Muscle of back (tissue), 11 donors: Measurements from ENCODE around the gene DHX15. TPM values are rescaled to one million over a fixed set of nuclear protein-coding genes. Genes with fewer than 3 reads are reported as not detected.
"Not testable (repeated sequence)": the region's sequence is repeated elsewhere in the genome, so short reads cannot be mapped to it uniquely, and the experiment has no call there.

Source experiments
- DNase-seq, 3 donors: peaks; one replicate each; pipeline versions ENCODE4 v3.0.0 to v3.0.0-alpha.2; 2013
- polyA plus RNA-seq, 10 donors: library from polyadenylated mRNA; unstranded; fragments of 120-200 nt; gene quantifications; one replicate each; pipeline ENCODE4 v1.2.1, GENCODE V29; 2013; ENCODE audit not compliant: insufficient read length in 10 of 10

Gene DHX15
- polyA plus RNA-seq, 10 donors = 93.0 to 154 (median 127) TPM

DNA sequence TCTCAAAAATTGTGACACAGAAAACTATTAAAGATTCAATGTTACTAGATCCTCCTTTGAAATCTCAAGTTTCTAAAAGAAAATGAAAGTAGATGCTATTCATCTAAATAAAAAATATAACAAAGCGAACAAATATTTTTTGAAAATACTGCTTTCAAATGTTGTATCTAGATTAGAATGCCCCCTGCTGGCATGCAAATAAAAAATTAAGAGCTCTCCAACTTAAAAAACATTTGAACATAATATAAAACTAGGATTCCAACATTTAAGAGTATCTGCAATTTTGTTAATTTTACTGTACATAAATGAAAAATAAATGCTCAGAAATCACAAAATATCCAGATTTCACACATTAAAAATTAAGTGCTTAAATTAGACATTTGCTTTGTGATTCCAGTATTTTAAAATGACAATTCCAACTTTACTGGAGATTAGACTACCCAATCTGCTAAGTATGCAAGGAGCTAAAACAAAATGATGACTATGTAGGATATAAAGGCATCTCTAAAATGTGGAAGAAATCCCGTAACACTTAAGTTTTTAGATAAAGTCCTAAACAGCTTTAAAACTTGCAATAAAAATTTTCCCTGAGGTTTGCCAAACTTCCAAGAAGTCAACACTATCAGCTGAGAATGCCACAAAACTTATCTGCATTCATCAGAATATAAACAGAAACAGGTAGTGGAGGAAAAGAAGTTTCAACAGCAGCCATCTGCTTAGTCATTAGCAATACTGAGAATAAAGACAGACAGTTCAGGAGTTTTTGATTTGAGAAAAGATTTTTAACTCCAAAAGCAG, 32.7 kb downstream of the DHX15 start:
- DNase-seq = peak in 1 of 3 donors; percentile 3

- DNase-seq = no peak
Observed at GRCh38 chr4:24550441-24551175, 33.7 kb downstream of the DHX15 start.

DNA sequence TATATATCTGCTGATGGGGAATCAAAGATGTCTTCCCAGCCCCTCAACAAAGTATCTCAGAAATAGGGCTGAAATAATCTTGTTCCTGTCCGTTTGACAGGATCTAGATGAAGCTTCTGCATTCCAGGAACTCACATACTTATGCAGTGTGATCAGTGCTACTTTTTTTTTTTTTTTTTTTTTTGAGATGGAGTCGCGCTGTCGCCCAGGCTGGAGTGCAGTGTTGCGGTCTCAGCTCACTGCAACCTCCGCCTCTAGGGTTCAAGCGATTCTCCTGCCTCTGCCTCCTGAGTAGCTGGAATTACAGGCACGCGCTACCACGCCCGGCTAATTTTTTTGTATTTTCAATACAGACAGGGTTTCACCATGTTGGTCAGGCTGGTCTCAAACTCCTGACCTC, 36.4 kb downstream of the DHX15 start:
- no peak for DNase-seq

- no peak for DNase-seq
Observed at GRCh38 chr4:24544208-24544988, 40.0 kb downstream of the DHX15 start.

DNA sequence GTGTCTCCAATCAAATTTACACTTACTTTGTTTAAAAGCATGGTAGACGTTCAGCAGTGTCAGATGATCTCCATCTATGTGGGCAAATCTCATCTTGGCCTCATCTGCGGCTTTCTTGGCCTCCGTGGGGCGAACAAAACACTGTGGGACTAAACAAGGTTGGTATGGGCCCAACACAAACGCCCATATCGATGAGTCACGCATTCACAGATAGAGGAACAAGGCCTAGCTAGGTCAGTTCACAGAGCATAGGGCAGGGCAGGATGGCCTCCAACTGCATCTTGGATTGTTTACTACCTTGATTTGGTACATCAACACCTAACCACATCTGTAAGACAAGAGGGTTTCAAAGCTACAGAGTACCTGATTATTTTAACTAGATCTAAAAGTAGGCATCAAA, 47.3 kb downstream of the DHX15 start:
- DNase-seq = no peak

- DNase-seq = no peak
Observed at GRCh38 chr4:24535399-24535798, 49.0 kb downstream of the DHX15 start.

DNA sequence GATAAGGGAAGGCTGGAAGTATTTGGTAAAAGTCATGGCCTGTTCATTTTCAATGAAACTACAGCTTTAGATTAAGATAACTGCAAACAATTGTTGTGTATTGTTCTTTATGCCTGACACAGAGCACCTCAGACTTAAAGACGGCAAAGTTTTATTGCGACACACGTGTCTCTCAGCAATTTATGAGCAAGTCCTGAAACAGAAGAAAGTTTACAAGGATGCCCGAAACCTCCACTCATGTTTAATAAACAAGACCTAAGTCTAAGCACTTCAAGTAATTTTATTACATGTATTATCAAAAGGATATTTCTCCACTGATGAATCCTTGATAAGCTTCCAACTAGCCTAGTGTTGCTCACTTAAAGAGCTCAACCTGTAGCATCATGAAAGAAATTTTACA, 51.0 kb downstream of the DHX15 start:
- DNase-seq = no peak

DNA sequence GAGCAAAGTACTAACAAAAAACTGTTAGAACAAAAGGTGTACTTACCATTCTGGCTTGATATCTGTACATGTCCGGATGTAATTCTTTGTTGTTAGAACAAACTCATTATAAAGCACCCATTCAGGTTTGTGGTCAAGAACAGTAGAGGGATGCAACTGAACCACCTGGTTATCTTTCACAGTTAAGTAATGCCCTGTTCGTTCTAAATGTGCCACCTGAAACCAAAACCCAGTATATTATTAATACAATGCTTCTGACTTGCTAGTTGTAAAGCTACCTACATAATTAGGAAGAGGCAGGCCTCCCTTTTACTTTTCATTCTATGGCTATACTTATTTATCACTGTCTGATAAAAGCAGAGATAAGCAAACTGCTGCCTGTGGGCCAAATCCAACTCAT, 54.8 kb downstream of the DHX15 start:
- DNase-seq = no peak

GRCh38 chr4:24527371-24527770, 57.0 kb downstream of the DHX15 start:
- no peak for DNase-seq

DNA sequence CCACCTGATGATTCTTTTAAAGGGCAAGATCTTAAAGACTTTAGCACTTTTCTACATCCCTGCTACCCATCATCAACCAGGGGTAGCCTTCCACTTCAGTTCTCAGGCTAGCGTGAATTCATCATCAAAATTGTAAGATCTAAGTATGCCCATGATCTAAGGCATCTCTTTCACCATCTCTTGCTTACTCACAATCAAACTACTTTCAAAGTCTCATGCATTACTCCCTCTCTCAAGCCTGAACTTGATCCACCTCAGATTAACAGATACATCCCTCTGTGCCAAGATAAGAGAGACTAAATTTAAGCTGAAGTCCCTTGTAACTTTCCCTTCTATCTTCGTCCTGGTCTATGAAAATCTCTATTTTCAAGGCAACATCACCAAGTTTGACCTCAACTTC, 62.8 kb downstream of the DHX15 start:
- DNase-seq = no peak

DNA sequence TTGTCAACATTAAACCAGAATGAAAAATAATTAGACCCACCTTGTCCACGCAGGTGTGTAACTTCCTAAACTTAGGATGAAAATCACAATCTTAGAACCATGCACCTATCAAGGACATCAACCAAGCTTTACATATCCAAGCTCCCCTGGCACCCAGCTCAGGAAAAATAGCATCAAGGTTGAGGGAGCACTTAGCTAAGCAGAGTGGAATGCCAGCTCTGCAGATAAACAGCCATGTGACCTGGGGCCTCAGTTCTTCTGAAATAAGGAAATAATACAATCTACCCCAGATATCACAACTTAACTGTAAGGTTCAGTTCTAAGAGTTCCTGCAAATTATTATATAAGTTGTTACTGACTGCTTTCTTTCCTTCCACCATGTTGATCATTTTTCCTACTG, 64.7 kb downstream of the DHX15 start:
- DNase-seq = no peak

GRCh38 chr4:24517676-24518075, 66.7 kb downstream of the DHX15 start:
- no peak for DNase-seq

GRCh38 chr4:24516926-24517325, 67.4 kb downstream of the DHX15 start:
- no peak for DNase-seq

DNA sequence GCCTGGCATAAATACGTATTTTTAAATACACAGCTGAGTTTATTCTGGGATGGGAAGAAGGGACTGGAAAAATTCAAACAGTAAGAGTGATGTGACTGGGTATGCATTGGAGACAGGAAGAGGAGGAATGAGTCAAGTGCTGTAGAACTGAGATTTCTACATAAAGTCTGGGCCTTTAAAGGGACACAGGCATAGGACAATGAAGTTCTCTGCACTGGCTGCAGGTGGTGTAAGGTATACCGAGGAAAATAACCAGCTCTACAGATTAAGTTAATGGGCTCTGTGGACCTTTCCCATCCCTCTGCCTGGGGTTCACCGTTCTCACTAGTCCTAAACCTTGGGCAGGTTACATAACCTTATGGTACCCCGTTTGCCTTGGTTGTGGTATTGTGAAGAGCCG, 68.7 kb downstream of the DHX15 start:
- DNase-seq = no peak

DNA sequence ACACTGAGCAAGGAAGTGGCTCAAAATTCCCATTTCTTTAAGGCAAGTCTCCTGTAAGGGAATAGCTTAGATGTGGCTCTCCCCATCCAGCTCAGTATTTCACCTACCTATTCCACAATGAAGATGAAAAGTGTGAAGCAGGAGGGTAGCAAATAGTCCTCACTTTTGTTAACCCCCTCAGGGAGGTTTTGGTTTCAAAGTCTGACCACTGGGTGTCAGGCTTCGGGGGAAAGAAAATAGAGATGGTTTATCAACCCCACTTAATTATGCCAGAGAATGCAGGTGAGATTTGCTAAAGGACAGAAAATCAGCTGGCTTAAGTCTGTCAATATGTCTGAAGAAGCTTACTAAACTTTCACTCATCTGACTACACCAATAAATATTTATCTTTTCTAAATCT, 69.5 kb downstream of the DHX15 start:
- no peak for DNase-seq

DNA sequence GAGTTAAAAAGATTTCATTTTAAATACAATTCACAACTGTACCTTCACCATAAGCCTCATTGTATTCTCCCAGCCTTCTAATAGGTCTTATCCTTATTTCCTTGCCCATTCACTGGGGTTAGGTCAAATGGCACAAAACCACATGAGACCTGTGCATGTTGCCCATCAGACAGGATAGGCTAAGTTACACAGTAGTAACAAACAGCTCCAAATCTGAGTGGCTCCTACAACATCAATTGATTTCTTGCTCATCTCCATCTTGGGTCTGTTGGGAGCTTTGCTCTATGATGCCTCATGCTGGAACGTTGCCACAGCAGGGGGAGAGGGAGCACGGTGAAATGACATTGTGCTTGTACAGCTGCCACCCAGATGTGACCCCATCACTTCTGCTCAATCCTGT, 70.6 kb downstream of the DHX15 start:
- DNase-seq = no peak

DNA sequence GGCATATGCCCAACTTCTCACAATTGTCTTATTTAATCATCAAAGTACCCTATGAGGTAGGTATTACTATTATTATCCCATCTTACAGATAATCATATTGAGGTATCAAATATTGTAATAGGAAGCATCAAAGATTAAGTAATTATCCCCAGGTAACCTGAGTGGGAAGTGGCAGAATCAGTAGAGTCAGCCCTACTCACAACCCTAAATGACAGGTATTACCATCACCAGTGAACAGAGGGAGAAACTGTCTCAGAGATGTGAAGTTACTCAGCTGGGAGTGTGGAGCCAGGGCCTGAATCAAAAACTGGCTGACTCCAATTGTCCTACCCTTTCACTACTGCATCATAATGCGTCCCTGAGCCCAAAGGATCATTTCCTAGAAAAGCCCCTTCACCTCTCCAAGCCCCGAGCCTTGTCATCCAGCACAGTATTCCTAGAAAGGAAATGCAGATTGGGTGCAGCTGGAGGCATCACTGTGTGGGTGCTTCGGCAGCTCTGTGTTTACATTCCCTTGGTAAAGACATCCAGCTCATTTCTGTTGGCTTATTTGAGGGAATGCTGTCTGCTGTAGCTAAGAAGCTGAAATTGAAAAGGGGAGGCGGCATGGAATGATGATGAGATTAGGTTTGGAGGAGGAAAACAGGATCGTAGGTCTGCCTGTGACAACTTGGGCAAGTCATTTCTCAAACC, 72.8 kb downstream of the DHX15 start:
- no peak for DNase-seq

DNA sequence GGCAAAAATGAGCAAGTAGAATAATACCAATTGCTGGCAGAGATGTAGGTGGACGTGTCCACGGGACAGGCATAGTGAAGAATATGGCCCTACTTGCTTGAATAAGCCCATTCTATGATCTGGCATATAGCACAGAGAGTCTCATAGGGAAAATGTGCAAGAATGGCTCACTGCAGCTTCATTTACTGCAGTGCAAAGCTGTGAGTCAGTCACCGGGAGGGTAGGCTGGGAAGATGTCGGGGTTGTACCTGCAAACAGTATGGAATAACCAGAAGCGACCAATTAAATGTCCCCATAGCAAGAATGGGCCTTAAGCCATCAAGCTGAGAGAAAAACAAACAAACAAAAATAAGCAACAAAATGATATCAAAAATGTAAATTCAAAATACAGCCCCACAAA, 74.3 kb downstream of the DHX15 start:
- no peak for DNase-seq

GRCh38 chr4:24508541-24508940, 75.8 kb downstream of the DHX15 start:
- no peak for DNase-seq

DNA sequence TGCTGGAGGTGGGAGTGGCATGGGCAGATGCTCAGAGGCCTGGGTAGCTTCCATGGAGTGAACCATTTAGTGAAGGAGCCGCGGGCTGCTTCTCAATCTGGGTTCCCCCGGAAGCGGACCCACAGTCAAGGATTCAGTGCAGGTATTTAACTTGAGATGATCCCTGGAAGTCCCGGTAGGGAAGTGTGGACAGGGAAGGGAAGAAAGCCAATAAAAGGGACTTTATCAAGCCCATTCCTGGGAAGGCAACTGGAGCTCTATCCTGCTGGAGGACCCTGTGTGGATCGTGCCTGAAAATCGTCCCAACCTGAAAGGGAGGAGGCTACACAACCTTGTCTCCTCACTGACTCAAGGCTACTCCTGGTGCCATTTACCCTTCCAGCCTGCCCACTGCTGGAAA, 76.9 kb downstream of the DHX15 start:
- DNase-seq = no peak

DNA sequence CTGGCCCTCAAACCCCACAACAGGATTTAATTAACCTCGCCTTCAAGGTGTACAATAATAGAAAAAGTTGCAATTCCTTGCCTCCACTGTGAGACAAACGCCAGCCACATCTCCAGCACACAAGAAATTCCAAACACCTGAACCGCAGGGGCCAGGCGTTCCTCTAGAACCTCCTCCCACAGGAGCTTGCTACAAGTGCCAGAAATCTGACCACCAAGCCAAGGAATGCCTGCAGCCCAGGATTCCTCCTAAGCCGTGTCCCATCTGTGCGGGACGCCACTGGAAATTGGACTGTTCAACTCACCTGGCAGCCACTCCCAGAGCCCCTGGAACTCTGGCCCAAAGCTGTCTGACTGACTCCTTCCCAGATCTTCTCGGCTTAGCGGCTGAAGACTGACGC, 81.3 kb downstream of the DHX15 start:
- not testable (repeated sequence) for DNase-seq

DNA sequence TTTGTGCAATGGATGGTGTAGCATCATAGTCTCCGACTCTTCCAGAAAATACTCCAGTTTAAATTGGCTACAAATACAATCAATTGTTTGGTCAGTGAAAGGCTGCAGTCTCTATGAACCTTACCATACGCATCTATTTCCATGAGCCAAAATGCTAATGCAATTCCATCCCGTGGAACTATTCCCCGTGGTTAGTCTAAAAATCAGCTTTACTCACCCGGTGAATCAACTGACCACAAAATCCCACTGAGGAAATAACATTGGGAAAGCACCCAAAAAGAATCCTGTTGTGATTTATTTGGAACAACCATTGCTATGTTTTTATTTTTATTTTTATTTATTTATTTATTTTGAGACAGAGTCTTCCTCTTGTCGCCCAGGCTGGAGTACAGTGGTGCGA, 87.1 kb downstream of the DHX15 start:
- no peak for DNase-seq
